Measurements from ENCODE around the gene MLF2.

DNA sequence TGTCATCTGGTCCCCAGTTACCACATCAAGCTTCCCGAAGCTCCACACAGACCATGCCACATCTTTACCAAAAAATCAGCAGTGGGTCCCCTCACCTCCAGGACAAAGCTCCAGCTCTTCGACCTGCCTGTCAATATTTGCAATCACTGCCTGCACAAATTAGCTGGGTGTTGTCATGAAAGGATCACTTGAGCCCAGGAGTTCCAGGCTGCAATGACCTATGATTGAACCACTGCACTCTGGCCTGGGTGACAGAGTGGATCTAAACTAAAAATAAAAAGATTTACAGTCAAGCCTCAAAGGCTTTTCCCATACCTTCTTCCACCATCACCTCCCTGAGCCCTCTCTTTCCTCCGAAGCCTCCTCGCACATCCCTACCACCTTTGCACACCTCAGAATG, 43.6 kb upstream of the MLF2 start:
- TF ChIP-seq, protein P1, sequence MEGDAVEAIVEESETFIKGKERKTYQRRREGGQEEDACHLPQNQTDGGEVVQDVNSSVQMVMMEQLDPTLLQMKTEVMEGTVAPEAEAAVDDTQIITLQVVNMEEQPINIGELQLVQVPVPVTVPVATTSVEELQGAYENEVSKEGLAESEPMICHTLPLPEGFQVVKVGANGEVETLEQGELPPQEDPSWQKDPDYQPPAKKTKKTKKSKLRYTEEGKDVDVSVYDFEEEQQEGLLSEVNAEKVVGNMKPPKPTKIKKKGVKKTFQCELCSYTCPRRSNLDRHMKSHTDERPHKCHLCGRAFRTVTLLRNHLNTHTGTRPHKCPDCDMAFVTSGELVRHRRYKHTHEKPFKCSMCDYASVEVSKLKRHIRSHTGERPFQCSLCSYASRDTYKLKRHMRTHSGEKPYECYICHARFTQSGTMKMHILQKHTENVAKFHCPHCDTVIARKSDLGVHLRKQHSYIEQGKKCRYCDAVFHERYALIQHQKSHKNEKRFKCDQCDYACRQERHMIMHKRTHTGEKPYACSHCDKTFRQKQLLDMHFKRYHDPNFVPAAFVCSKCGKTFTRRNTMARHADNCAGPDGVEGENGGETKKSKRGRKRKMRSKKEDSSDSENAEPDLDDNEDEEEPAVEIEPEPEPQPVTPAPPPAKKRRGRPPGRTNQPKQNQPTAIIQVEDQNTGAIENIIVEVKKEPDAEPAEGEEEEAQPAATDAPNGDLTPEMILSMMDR (IDR thresholded peaks at IDR 0.05; ENCODE audit: low read depth, low read length): no peak
- TF ChIP-seq, protein P2, sequence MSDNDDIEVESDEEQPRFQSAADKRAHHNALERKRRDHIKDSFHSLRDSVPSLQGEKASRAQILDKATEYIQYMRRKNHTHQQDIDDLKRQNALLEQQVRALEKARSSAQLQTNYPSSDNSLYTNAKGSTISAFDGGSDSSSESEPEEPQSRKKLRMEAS (IDR thresholded peaks at IDR 0.05; ENCODE audit: low read depth, low read length): no peak
- no peak for TF ChIP-seq POLR2A (IDR thresholded peaks at IDR 0.05; ENCODE audit: extremely low read depth, insufficient read length)
- TF ChIP-seq MYC (IDR thresholded peaks at IDR 0.05; ENCODE audit: low read depth, low read length): no peak
